Aorta (tissue), 5 donors: ENCODE results near the gene SHROOM1. TPM values are rescaled to one million over a fixed set of nuclear protein-coding genes. Genes with fewer than 3 reads are reported as not detected.

Experiments
- ATAC-seq: fragments of 200-7000 bp; cut with Tn5 transposase; one replicate; pipeline ENCODE4 v1.9.1; 2022; ENCODE audit warnings: moderate library complexity; ENCODE audit not compliant: low FRiP score
- DNase-seq, 2 donors: peaks; one replicate each; pipeline ENCODE4 v3.0.0-alpha.2; 2020
- H3K27ac ChIP-seq, 2 donors: one replicate each; pipeline ENCODE4 v1.5.1; 2013; ENCODE audit warnings: low read length in 2 of 2, mild to moderate bottlenecking in 2 of 2, moderate library complexity in 2 of 2, control low read depth in 1 of 2, inconsistent platforms in 1 of 2, low read depth in 1 of 2
- H3K27me3 ChIP-seq, 2 donors: one replicate each; pipeline ENCODE4 v1.6.1; 2013; ENCODE audit warnings: control low read depth in 1 of 2, low read length in 1 of 2, mild to moderate bottlenecking in 1 of 2, moderate library complexity in 1 of 2; ENCODE audit not compliant: insufficient read depth in 2 of 2, control insufficient read depth in 1 of 2
- H3K36me3 ChIP-seq, 2 donors: one replicate each; pipeline ENCODE4 v1.6.1; 2013; ENCODE audit warnings: control low read depth in 1 of 2, low read length in 1 of 2, mild to moderate bottlenecking in 1 of 2; ENCODE audit not compliant: insufficient read depth in 2 of 2, control insufficient read depth in 1 of 2
- H3K4me1 ChIP-seq, 2 donors: one replicate each; pipeline ENCODE4 v1.6.1; 2013; ENCODE audit warnings: low read length in 2 of 2, control low read depth in 1 of 2, mild to moderate bottlenecking in 1 of 2, moderate library complexity in 1 of 2; ENCODE audit not compliant: insufficient read depth in 2 of 2, control insufficient read depth in 1 of 2
- H3K4me3 ChIP-seq, 2 donors: one replicate each; pipeline ENCODE4 v1.5.1; 2013; ENCODE audit warnings: low read length in 2 of 2, control low read depth in 1 of 2, mild to moderate bottlenecking in 1 of 2
- H3K9me3 ChIP-seq: one replicate; pipeline ENCODE4 v1.6.1; 2013; ENCODE audit warnings: mild to moderate bottlenecking, low read length; ENCODE audit not compliant: control insufficient read depth
- WGBS, 2 donors: extraction: QIAGEN DNeasy Blood & Tissue Kit; methylation state at CpG; one replicate each; pipeline ENCODE4 v1.1.7; 2013; 5-methylcytosine and 5-hydroxymethylcytosine counted together
- intact Hi-C, 2 donors: fragments of 100-400 bp; cut with DNase I; formaldehyde crosslinking; loops; one replicate each; pipeline versions ENCODE4 v1.14.2 to v1.15.0; 2022
- polyA plus RNA-seq, 2 donors: library from polyadenylated mRNA; stranded (reverse); fragments of 200-250 nt; gene quantifications; one replicate each; pipeline ENCODE4 v1.2.3, GENCODE V29; 2013
- total RNA-seq, 2 donors: library from RNA; stranded (reverse); fragmentation: NEBNext Ultra II Directional; extraction: Animal tissue kit (Norgen Biotek cat#: 25700); gene quantifications; one replicate each; pipeline ENCODE4 v1.2.1, GENCODE V29; 2021
- donor health status: healthy with polysubstance abuse.
- donor health status: Bipolar disorder and iron deficiency.
- donor health status: DM: no; HTN: no; CAD: no.
- donor health status: DM: no; HTN: no; CAD: no.
- donor health status: DM: yes; HTN: yes; CAD: no.

SHROOM1 gene
- total and polyA plus RNA-seq, 4 donors = 1.4 to 15.0 (median 8.9) TPM

GRCh38 chr5:132871459-132872284 lies 41.2 kb upstream of the SHROOM1 start:
- 76 to 78% methylated on average over 5 of the region's 5 CpGs for whole genome bisulfite sequencing, 2 donors

GRCh38 chr5:132870801-132871200 lies 40.4 kb upstream of the SHROOM1 start:
- no peak for ATAC-seq

More at GRCh38 chr5:132871459-132872284, 41.2 kb upstream of the SHROOM1 start:
- Histone ChIP-seq H3K4me3 (no peak overlapping the region), H3K4me1 (peaks cover 0 to 9% of the 10 kb centered on the region in 2 donors), H3K9me3 (no peaks in the 10 kb centered on the region), H3K27me3 (no peaks in the 10 kb centered on the region), H3K36me3 (peaks cover 0 to 1% of the 10 kb centered on the region in 2 donors), H3K27ac (no peak overlapping the region)
- ATAC-seq (no peak), DNase-seq (no peak)
- intact Hi-C loops = no loop called here

GRCh38 chr5:132868754-132869153 lies 38.3 kb upstream of the SHROOM1 start:
- ATAC-seq (no peak), DNase-seq (no peak)
- no peaks in the 10 kb centered on the region for H3K9me3 ChIP-seq
- H3K4me3 ChIP-seq = no peak overlapping the region
- H3K27me3 ChIP-seq = no peaks in the 10 kb centered on the region
- no peak overlapping the region for H3K27ac ChIP-seq
- WGBS, 2 donors = 79 to 83% methylated on average over 4 of the region's 4 CpGs
- peaks cover 0 to 1% of the 10 kb centered on the region in 2 donors for H3K36me3 ChIP-seq
- peaks cover 0 to 5% of the 10 kb centered on the region in 2 donors for H3K4me1 ChIP-seq
- intact Hi-C loops = no loop called here

More at GRCh38 chr5:132870801-132871200, 40.4 kb upstream of the SHROOM1 start:
- Histone ChIP-seq H3K9me3 (no peaks in the 10 kb centered on the region), H3K27ac (no peak overlapping the region), H3K4me3 (no peak overlapping the region), H3K4me1 (peaks cover 0 to 5% of the 10 kb centered on the region in 2 donors), H3K36me3 (peaks cover 0 to 1% of the 10 kb centered on the region in 2 donors), H3K27me3 (no peaks in the 10 kb centered on the region)
- intact Hi-C loops = no loop called here
- 65 to 71% methylated on average over 2 of the region's 2 CpGs for WGBS, 2 donors
- no peak for DNase-seq

- Histone ChIP-seq H3K36me3 (no peaks in the 10 kb centered on the region), H3K4me1 (no peaks in the 10 kb centered on the region), H3K4me3 (peak overlapping the region; percentile 31 to 40), H3K27me3 (no peaks in the 10 kb centered on the region), H3K27ac (peak overlapping the region in 1 of 2 donors; percentile 77), H3K9me3 (no peaks in the 10 kb centered on the region)
- no peak for ATAC-seq
- no peak for DNase-seq
- intact Hi-C loops = no loop called here
- WGBS, 2 donors = 0 to 1% methylated on average over 13 of the region's 13 CpGs
Observed at GRCh38 chr5:132867046-132867451, 36.6 kb upstream of the SHROOM1 start.

- intact Hi-C loops = no loop called here
- H3K4me1 ChIP-seq = no peaks in the 10 kb centered on the region
- no peaks in the 10 kb centered on the region for H3K36me3 ChIP-seq
- no peaks in the 10 kb centered on the region for H3K27me3 ChIP-seq
- 0% methylated on average over 54 to 55 of the region's 55 CpGs for WGBS, 2 donors
- H3K4me3 ChIP-seq = peak within 1 kb of the TSS; percentile 31 to 40
- DNase-seq (peak; percentile 96 to 97), ATAC-seq (peak; percentile 100)
- no peaks in the 10 kb centered on the region for H3K9me3 ChIP-seq
- H3K27ac ChIP-seq = peak within 1 kb of the TSS in 1 of 2 donors; percentile 77
Observed at GRCh38 chr5:132866342-132867045, 36.0 kb upstream of the SHROOM1 start, which contains the start of the genes GDF9 and UQCRQ. Gene GDF9, minus strand, starts transcription at chr5:132866469. Its CDS starts 1,936 bp downstream, at chr5:132864533. Gene UQCRQ, plus strand, starts transcription at chr5:132866642. Its CDS starts 240 bp downstream, at chr5:132866882.

- Histone ChIP-seq H3K27ac (peak overlapping the region in 1 of 2 donors; percentile 49), H3K36me3 (no peaks in the 10 kb centered on the region), H3K27me3 (no peaks in the 10 kb centered on the region), H3K4me1 (no peaks in the 10 kb centered on the region), H3K4me3 (peak overlapping the region; percentile 10 to 40), H3K9me3 (no peaks in the 10 kb centered on the region)
- ATAC-seq (peak; percentile 65), DNase-seq (no peak)
- intact Hi-C loops = no loop called here
- 26 to 32% methylated on average over 29 to 30 of the region's 30 CpGs for WGBS, 2 donors
Observed at GRCh38 chr5:132865668-132866341, 35.4 kb upstream of the SHROOM1 start.

DNA sequence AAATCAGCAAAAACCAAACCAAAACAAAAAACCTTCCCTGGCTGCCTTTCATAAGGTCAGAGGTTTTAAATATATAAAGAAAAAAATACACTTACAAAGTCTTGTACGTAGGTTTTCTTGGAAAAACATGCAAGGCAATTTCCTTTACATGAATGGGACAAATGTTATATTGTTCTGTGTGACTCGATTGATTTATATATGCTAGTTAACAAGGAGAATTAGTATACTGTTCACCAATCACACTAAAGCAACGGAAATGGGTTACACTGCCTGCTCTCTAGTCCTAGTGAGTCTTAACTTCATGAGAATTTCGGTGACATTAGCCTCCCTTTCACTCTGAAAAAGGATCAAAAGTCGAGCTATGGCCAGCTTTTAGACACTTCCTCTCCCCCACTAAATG lies 30.3 kb upstream of the SHROOM1 start:
- H3K36me3 ChIP-seq = no peaks in the 10 kb centered on the region
- no peak overlapping the region for H3K27ac ChIP-seq
- no peak overlapping the region for H3K4me3 ChIP-seq
- ATAC-seq (no peak), DNase-seq (no peak)
- H3K4me1 ChIP-seq = no peaks in the 10 kb centered on the region
- 69 to 70% methylated on average over 5 of the region's 5 CpGs for WGBS, 2 donors
- H3K9me3 ChIP-seq = no peaks in the 10 kb centered on the region
- H3K27me3 ChIP-seq = no peaks in the 10 kb centered on the region
- intact Hi-C loops = no loop called here

- DNase-seq (no peak), ATAC-seq (no peak)
- Histone ChIP-seq H3K27ac (no peak overlapping the region), H3K27me3 (no peaks in the 10 kb centered on the region), H3K9me3 (no peaks in the 10 kb centered on the region), H3K36me3 (no peaks in the 10 kb centered on the region), H3K4me3 (no peak overlapping the region), H3K4me1 (no peaks in the 10 kb centered on the region)
- 76 to 81% methylated on average over 2 of the region's 2 CpGs for WGBS, 2 donors
- intact Hi-C loops = no loop called here
Observed at GRCh38 chr5:132859889-132860437, 29.5 kb upstream of the SHROOM1 start.
